Endodermal cell (in vitro differentiated cells): ENCODE results near the gene FAM89B. TPM values are rescaled to one million over a fixed set of nuclear protein-coding genes. Genes with fewer than 3 reads are reported as not detected.

ENCODE experiments used
- DNase-seq: peaks from one replicate; pipeline ENCODE4 v3.0.0-alpha.2; 2017
- H3K27ac ChIP-seq: 2 replicates; pipeline ENCODE4 v1.5.1; 2013; ENCODE audit warnings: mild to moderate bottlenecking, low read depth, low read length, moderate library complexity
- H3K27me3 ChIP-seq: 2 replicates; pipeline ENCODE4 v1.6.1; 2013; ENCODE audit warnings: mild to moderate bottlenecking, low read length, moderate library complexity; ENCODE audit not compliant: insufficient read depth, control insufficient read depth, poor library complexity, severe bottlenecking
- H3K36me3 ChIP-seq: 2 replicates; pipeline ENCODE4 v1.7.0; 2013; ENCODE audit warnings: mild to moderate bottlenecking, low read length, moderate library complexity; ENCODE audit not compliant: control insufficient read depth, insufficient read depth
- H3K4me1 ChIP-seq: one replicate; pipeline ENCODE4 v1.7.0; 2013; ENCODE audit warnings: low read length; ENCODE audit not compliant: control insufficient read depth, insufficient read depth
- H3K4me3 ChIP-seq: 2 replicates; pipeline ENCODE4 v1.5.1; 2013; ENCODE audit warnings: mild to moderate bottlenecking, low read length, moderate library complexity
- H3K9ac ChIP-seq: 2 replicates; pipeline ENCODE4 v1.6.1; 2013; ENCODE audit warnings: mild to moderate bottlenecking, low read length, moderate library complexity; ENCODE audit not compliant: poor library complexity, severe bottlenecking; ENCODE audit errors: extremely low read depth
- H3K9me3 ChIP-seq: 2 replicates; pipeline ENCODE4 v1.6.1; 2013; ENCODE audit warnings: mild to moderate bottlenecking, low read length, moderate library complexity; ENCODE audit not compliant: control insufficient read depth
- H3K27ac Mint-ChIP-seq: 2 replicates; pipeline ENCODE4 v1.8.0; 2020; ENCODE audit warnings: mixed read lengths
- H3K27me3 Mint-ChIP-seq: 2 replicates; pipeline ENCODE4 v1.8.0; 2021; ENCODE audit warnings: mild to moderate bottlenecking, mixed read lengths; ENCODE audit not compliant: insufficient read depth
- H3K36me3 Mint-ChIP-seq: 2 replicates; pipeline ENCODE4 v1.8.0; 2020; ENCODE audit warnings: low read depth, mixed read lengths
- H3K4me1 Mint-ChIP-seq: 2 replicates; pipeline ENCODE4 v1.8.0; 2020; ENCODE audit warnings: mixed read lengths
- H3K4me3 Mint-ChIP-seq: 2 replicates; pipeline ENCODE4 v1.8.0; 2020; ENCODE audit warnings: mild to moderate bottlenecking, moderate library complexity, mixed read lengths
- H3K9me3 Mint-ChIP-seq: 2 replicates; pipeline ENCODE4 v1.8.0; 2020; ENCODE audit warnings: mild to moderate bottlenecking, mixed read lengths
- CTCF ChIP-seq: fragments of 200-600 bp; sonication (generic); conservative IDR thresholded peaks from 2 replicates; pipeline ENCODE4 v1.5.0; 2021; ENCODE audit warnings: antibody characterized with exemption, mild to moderate bottlenecking
- WGBS, 2 experiments: methylation state at CpG; one replicate each; pipeline versions ENCODE4 v1.1.5 to v1.1.7; 2013; ENCODE audit warnings: missing lambda C conversion rate in 2 of 2, mixed read lengths in 1 of 2; ENCODE audit not compliant: insufficient coverage in 1 of 2, insufficient read length in 1 of 2; 5-methylcytosine and 5-hydroxymethylcytosine counted together
- total RNA-seq, 2 donors: library from RNA; stranded (reverse); fragmentation: NEBNext Ultra II Directional in 1 of 2; extraction: Animal tissue kit (Norgen Biotek cat#: 25700) in 1 of 2; gene quantifications; 2 replicates in 1 of 2; 3 replicates in 1 of 2; pipeline ENCODE4 v1.2.1, GENCODE V29; 2021

The FAM89B gene
- total RNA-seq, 2 donors from 2014 or later: 23.3 to 24.9 TPM

GRCh38 chr11:65613091-65613928 is 41.0 kb downstream of the FAM89B start:
- DNase-seq: peak; percentile 69
- H3K27ac ChIP-seq: peak overlapping the region; percentile 56
- H3K9me3 ChIP-seq: no peaks in the 10 kb centered on the region
- TF ChIP-seq CTCF: no peak
- peaks cover 8% of the 10 kb centered on the region for H3K4me1 ChIP-seq
- Mint-ChIP-seq H3K27me3 (peaks cover under 1% of the 10 kb centered on the region), H3K27ac (no peak overlapping the region), H3K4me3 (peak overlapping the region; percentile 82), H3K9me3 (no peaks in the 10 kb centered on the region), H3K36me3 (peaks cover 26% of the 10 kb centered on the region), H3K4me1 (peaks cover 12% of the 10 kb centered on the region)
- 62 to 77% methylated on average over 27 to 43 of the region's 43 CpGs for WGBS, 2 experiments
- H3K36me3 ChIP-seq: peaks cover 36% of the 10 kb centered on the region
- H3K9ac ChIP-seq: peak overlapping the region; percentile 44
- H3K27me3 ChIP-seq: no peaks in the 10 kb centered on the region
- peak overlapping the region; percentile 79 for H3K4me3 ChIP-seq

- no peaks in the 10 kb centered on the region for H3K27me3 Mint-ChIP-seq
These were observed 43.1 kb downstream of the FAM89B start, which contains the start of gene PCNX3 for GRCh38 chr11:65615229-65615949. Gene PCNX3 (plus strand): TSS chr11:65615776. CDS start chr11:65616312, 536 bp downstream.

More at GRCh38 chr11:65615229-65615949, 43.1 kb downstream of the FAM89B start, which contains the start of gene PCNX3:
- H3K36me3 Mint-ChIP-seq: peaks cover 25% of the 10 kb centered on the region
- peak within 1 kb of the TSS; percentile 98 for H3K27ac Mint-ChIP-seq
- Histone ChIP-seq H3K9me3 (no peaks in the 10 kb centered on the region), H3K4me1 (peaks cover 8% of the 10 kb centered on the region), H3K4me3 (peak within 1 kb of the TSS; percentile 84), H3K27me3 (no peaks in the 10 kb centered on the region), H3K27ac (peak within 1 kb of the TSS; percentile 61), H3K36me3 (peaks cover 40% of the 10 kb centered on the region), H3K9ac (peak within 1 kb of the TSS; percentile 57)
- TF ChIP-seq CTCF: no peak
- 0 to 1% methylated on average over 27 to 55 of the region's 55 CpGs for WGBS, 2 experiments
- H3K4me3 Mint-ChIP-seq: peak within 1 kb of the TSS; percentile 82
- peaks cover 12% of the 10 kb centered on the region for H3K4me1 Mint-ChIP-seq
- no peaks in the 10 kb centered on the region for H3K9me3 Mint-ChIP-seq
- DNase-seq: peak; percentile 100
